MM.1S (cell line): ENCODE results near the gene GUCY1A2.
A peak's percentile ranks its signal among the peaks of the same experiment; 100 is the strongest.

Experiments used
- DNase-seq: peaks from one replicate; pipeline ENCODE4 v3.0.0-alpha.2; 2015
- H2AFZ ChIP-seq: fragments of 300-600 bp; sonication (generic); 2 replicates; pipeline ENCODE4 v1.6.0; 2016; ENCODE audit warnings: antibody characterized with exemption, low read length
- H3F3A ChIP-seq: fragments of 300-600 bp; sonication (generic); 2 replicates; pipeline ENCODE4 v1.6.1; 2016; ENCODE audit warnings: mild to moderate bottlenecking, antibody characterized with exemption, low read length, moderate library complexity, mixed read lengths; ENCODE audit not compliant: insufficient read depth
- H3K27ac ChIP-seq: fragments of 300-600 bp; sonication (generic); 2 replicates; pipeline ENCODE4 v1.5.1; 2016; ENCODE audit warnings: mild to moderate bottlenecking, low read length
- H3K27me3 ChIP-seq: fragments of 300-600 bp; sonication (generic); replicated peaks from 2 replicates; pipeline ENCODE4 v1.6.0; 2016; ENCODE audit warnings: low read length; ENCODE audit not compliant: insufficient read depth
- H3K36me3 ChIP-seq: fragments of 300-600 bp; sonication (generic); replicated peaks from 2 replicates; pipeline ENCODE4 v1.6.1; 2016; ENCODE audit warnings: mild to moderate bottlenecking, low read length, mixed read lengths; ENCODE audit not compliant: insufficient read depth
- H3K4me1 ChIP-seq: fragments of 300-600 bp; sonication (generic); 2 replicates; pipeline ENCODE4 v1.6.1; 2016; ENCODE audit warnings: low read length, mixed read lengths
- H3K4me2 ChIP-seq: fragments of 300-600 bp; sonication (generic); 2 replicates; pipeline ENCODE4 v1.6.0; 2016; ENCODE audit warnings: low read depth, low read length
- H3K4me3 ChIP-seq: fragments of 300-600 bp; sonication (generic); 2 replicates; pipeline ENCODE4 v1.5.1; 2016; ENCODE audit warnings: low read length, mixed read lengths
- H3K79me2 ChIP-seq: fragments of 300-600 bp; sonication (generic); 2 replicates; pipeline ENCODE4 v1.6.1; 2016; ENCODE audit warnings: mixed run types, low read length, mixed read lengths
- H3K9ac ChIP-seq: fragments of 300-600 bp; sonication (generic); 2 replicates; pipeline ENCODE4 v1.6.1; 2016; ENCODE audit warnings: low read length, mixed read lengths
- H3K9me2 ChIP-seq: fragments of 300-600 bp; sonication (generic); replicated peaks from 2 replicates; pipeline ENCODE4 v1.6.1; 2016; ENCODE audit warnings: mild to moderate bottlenecking, low read length, mixed read lengths; ENCODE audit not compliant: insufficient read depth
- H3K9me3 ChIP-seq: fragments of 300-600 bp; sonication (generic); replicated peaks from 2 replicates; pipeline ENCODE4 v1.6.1; 2016; ENCODE audit warnings: mild to moderate bottlenecking, low read length, mixed read lengths; ENCODE audit not compliant: insufficient read depth
- H4K20me1 ChIP-seq: fragments of 300-600 bp; sonication (generic); 2 replicates; pipeline ENCODE4 v1.6.1; 2016; ENCODE audit warnings: mild to moderate bottlenecking, low read length, moderate library complexity, mixed read lengths; ENCODE audit not compliant: insufficient read depth
- EZH2 ChIP-seq: fragments of 300-600 bp; sonication (generic); optimal IDR thresholded peaks from 2 replicates; pipeline ENCODE3; 2017; ENCODE audit warnings: low read depth, mild to moderate bottlenecking, antibody characterized with exemption, low read length, mixed read lengths
- EZH2phosphoT487 ChIP-seq: fragments of 300-600 bp; sonication (generic); IDR thresholded peaks from 2 replicates; pipeline ENCODE4 v1.6.1; 2018; ENCODE audit warnings: antibody characterized with exemption, low read length
- TF ChIP-seq, protein P1 (sequence below): fragments of 300-600 bp; sonication (generic); IDR thresholded peaks from 2 replicates; pipeline ENCODE4 v1.5.1; 2016; ENCODE audit warnings: antibody characterized with exemption, low read length, mixed read lengths

The GUCY1A2 gene

GRCh38 chr11:106920899-106921509 is 97.3 kb downstream of the GUCY1A2 start:
- H3K27me3 ChIP-seq = no peaks in the 10 kb centered on the region
- H3K4me3 ChIP-seq = no peak overlapping the region
- no peak overlapping the region for H3K27ac ChIP-seq
- TF ChIP-seq EZH2phosphoT487 (no peak), EZH2 (no peak)
- TF ChIP-seq, protein P1, sequence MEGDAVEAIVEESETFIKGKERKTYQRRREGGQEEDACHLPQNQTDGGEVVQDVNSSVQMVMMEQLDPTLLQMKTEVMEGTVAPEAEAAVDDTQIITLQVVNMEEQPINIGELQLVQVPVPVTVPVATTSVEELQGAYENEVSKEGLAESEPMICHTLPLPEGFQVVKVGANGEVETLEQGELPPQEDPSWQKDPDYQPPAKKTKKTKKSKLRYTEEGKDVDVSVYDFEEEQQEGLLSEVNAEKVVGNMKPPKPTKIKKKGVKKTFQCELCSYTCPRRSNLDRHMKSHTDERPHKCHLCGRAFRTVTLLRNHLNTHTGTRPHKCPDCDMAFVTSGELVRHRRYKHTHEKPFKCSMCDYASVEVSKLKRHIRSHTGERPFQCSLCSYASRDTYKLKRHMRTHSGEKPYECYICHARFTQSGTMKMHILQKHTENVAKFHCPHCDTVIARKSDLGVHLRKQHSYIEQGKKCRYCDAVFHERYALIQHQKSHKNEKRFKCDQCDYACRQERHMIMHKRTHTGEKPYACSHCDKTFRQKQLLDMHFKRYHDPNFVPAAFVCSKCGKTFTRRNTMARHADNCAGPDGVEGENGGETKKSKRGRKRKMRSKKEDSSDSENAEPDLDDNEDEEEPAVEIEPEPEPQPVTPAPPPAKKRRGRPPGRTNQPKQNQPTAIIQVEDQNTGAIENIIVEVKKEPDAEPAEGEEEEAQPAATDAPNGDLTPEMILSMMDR = no peak
- no peaks in the 10 kb centered on the region for H3K4me1 ChIP-seq
- no peaks in the 10 kb centered on the region for H3K79me2 ChIP-seq
- no peaks in the 10 kb centered on the region for H3F3A ChIP-seq
- no peak for DNase-seq
- H3K9ac ChIP-seq = no peak overlapping the region
- no peak overlapping the region for H3K4me2 ChIP-seq
- no peaks in the 10 kb centered on the region for H4K20me1 ChIP-seq
- no peak overlapping the region for H2AFZ ChIP-seq
- H3K9me3 ChIP-seq = no peaks in the 10 kb centered on the region
- no peaks in the 10 kb centered on the region for H3K36me3 ChIP-seq
- H3K9me2 ChIP-seq = no peaks in the 10 kb centered on the region

DNA sequence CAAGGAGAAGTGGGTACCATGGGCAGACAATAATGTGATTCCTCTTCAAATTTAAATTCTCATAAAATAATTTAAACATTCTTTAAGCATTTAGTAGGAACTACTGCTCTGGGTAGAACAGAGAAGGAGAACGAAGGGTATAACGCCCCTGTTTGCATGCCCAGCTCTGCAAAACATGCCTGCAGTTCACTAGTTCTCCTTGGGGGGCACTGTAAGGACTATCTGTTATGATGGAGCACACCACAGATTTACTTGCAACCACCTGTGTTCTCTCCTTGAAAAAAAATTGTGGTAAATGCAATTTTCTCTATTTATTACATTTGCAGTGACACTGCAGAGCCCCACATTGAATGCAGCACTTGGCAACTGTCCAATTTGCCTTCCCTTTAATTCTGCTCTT is 100.3 kb downstream of the GUCY1A2 start:
- no peak overlapping the region for H3K4me2 ChIP-seq
- no peak overlapping the region for H3K9ac ChIP-seq
- no peak overlapping the region for H3K27ac ChIP-seq
- peak; percentile 20 for DNase-seq
- no peaks in the 10 kb centered on the region for H4K20me1 ChIP-seq
- TF ChIP-seq, protein P1 = peak; percentile 48
- no peak for TF ChIP-seq EZH2phosphoT487
- no peak for TF ChIP-seq EZH2
- H3K4me1 ChIP-seq = no peaks in the 10 kb centered on the region
- no peaks in the 10 kb centered on the region for H3K27me3 ChIP-seq
- H3F3A ChIP-seq = no peaks in the 10 kb centered on the region
- no peak overlapping the region for H2AFZ ChIP-seq
- no peaks in the 10 kb centered on the region for H3K79me2 ChIP-seq
- no peaks in the 10 kb centered on the region for H3K9me2 ChIP-seq
- H3K4me3 ChIP-seq = no peak overlapping the region
- H3K9me3 ChIP-seq = no peaks in the 10 kb centered on the region
- H3K36me3 ChIP-seq = no peaks in the 10 kb centered on the region

DNA sequence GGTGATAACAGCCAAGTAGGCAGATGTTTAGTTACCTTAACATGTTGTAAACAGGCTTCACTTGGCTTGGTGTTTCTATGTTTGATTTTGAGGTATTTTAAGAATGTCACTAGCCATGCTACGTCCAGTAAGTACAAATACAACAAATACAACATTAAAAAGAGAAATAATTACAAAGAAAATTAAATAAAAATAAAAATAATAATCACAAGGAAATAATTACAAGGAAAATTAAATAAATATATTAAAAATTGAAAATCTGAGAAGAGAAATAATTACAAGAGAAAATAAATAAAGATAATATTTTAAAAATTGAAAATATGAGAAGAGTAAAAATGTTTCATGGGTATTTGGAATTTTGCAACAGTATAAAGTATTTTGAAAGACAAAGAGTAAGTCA is 103.9 kb downstream of the GUCY1A2 start:
- H4K20me1 ChIP-seq = no peaks in the 10 kb centered on the region
- no peak for TF ChIP-seq EZH2
- TF ChIP-seq, protein P1 = no peak
- no peak for TF ChIP-seq EZH2phosphoT487
- H3K36me3 ChIP-seq = no peaks in the 10 kb centered on the region
- no peaks in the 10 kb centered on the region for H3K27me3 ChIP-seq
- H3K4me3 ChIP-seq = no peak overlapping the region
- H3K9me2 ChIP-seq = no peaks in the 10 kb centered on the region
- H3K9ac ChIP-seq = no peak overlapping the region
- H2AFZ ChIP-seq = no peak overlapping the region
- DNase-seq = no peak
- H3K79me2 ChIP-seq = no peaks in the 10 kb centered on the region
- no peaks in the 10 kb centered on the region for H3K9me3 ChIP-seq
- H3K4me1 ChIP-seq = no peaks in the 10 kb centered on the region
- no peak overlapping the region for H3K27ac ChIP-seq
- no peaks in the 10 kb centered on the region for H3F3A ChIP-seq
- H3K4me2 ChIP-seq = no peak overlapping the region
